ENCODE data around the gene EPN3. TPM values are rescaled to one million over a fixed set of nuclear protein-coding genes. Genes with fewer than 3 reads are reported as not detected.

The EPN3 gene
- total RNA-seq, 1 experiment from 2014 or later: 53.2 TPM

- peaks cover 12% of the 10 kb centered on the region for H3K27me3 ChIP-seq (replicated peaks; ENCODE audit: control insufficient read depth, insufficient read depth, low read length)
- ChIA-PET POLR2A (interaction anchor here (0.6 to 2.4 kb wide), 15 partner anchors 9 to 307 kb away, joined by 3 to 16 read pairs (median 5); partner anchors contain the start of genes LUC7L3 and TOB1), CTCF (interaction anchor here (0.5 to 6.4 kb wide), 26 partner anchors 7 to 385 kb away, joined by 3 to 103 read pairs (median 6); partner anchors contain the start of genes LRRC59, RSAD1 and SPATA20)
- Mint-ChIP-seq H3K27me3 (ENCODE audit: insufficient read depth, unreplicated experiment) (peaks cover 16% of the 10 kb centered on the region), H3K4me1 (ENCODE audit: low read depth, unreplicated experiment) (peaks cover 7% of the 10 kb centered on the region), H3K27ac (ENCODE audit: unreplicated experiment) (peak overlapping the region; percentile 52), H3K36me3 (ENCODE audit: insufficient read depth, unreplicated experiment) (peaks cover 27% of the 10 kb centered on the region), H3K9me3 (ENCODE audit: unreplicated experiment) (no peaks in the 10 kb centered on the region), H3K4me3 (ENCODE audit: unreplicated experiment) (peak overlapping the region; percentile 87)
- no peaks in the 10 kb centered on the region for H3K36me3 ChIP-seq (ENCODE audit: control insufficient read depth, insufficient read depth, low read length)
- intact Hi-C loops (cut with micrococcal nuclease; ENCODE audit: unreplicated experiment): loop anchor here (1.0 to 2.0 kb wide), 3 partner anchors 12 to 134 kb away; partner anchors contain the start of gene SPATA20
- peaks cover 16% of the 10 kb centered on the region for H3K4me1 ChIP-seq
- peak overlapping the region; percentile 41 for H3K4me3 ChIP-seq (ENCODE audit: low read depth, low read length)
- no peak for TF ChIP-seq CTCF (IDR thresholded peaks at IDR 0.05; ENCODE audit: insufficient read depth in 1 of 2, low read depth in 1 of 2, low read length in 1 of 2, severe bottlenecking in 1 of 2, unreplicated experiment in 1 of 2)
- no peaks in the 10 kb centered on the region for H3K9me3 ChIP-seq
- DNase-seq: peak; percentile 95 to 97
- BruUV-seq (replicated peaks): no TSS peak
These were observed 27.2 kb downstream of the EPN3 start for GRCh38 chr17:50559674-50560184.

GRCh38 chr17:50560185-50560824 lies 27.8 kb downstream of the EPN3 start, which contains the start of gene CACNA1G:
Gene CACNA1G (plus strand): TSS chr17:50560715. CDS start chr17:50561460, 745 bp downstream.
- no TSS peak for BruUV-seq (replicated peaks)
- peak within 1 kb of the TSS; percentile 52 for H3K27ac Mint-ChIP-seq (ENCODE audit: unreplicated experiment)
- peak; percentile 97 to 100 for DNase-seq
- intact Hi-C loops (cut with micrococcal nuclease; ENCODE audit: unreplicated experiment): loop anchor here (1.0 to 2.0 kb wide), 3 partner anchors 13 to 133 kb away; partner anchors contain the start of gene SPATA20
- Histone ChIP-seq H3K4me1 (peaks cover 16% of the 10 kb centered on the region), H3K9me3 (no peaks in the 10 kb centered on the region), H3K4me3 (ENCODE audit: low read depth, low read length) (peak within 1 kb of the TSS; percentile 41), H3K36me3 (ENCODE audit: control insufficient read depth, insufficient read depth, low read length) (no peaks in the 10 kb centered on the region), H3K27me3 (replicated peaks; ENCODE audit: control insufficient read depth, insufficient read depth, low read length) (peaks cover 12% of the 10 kb centered on the region)
- no peaks in the 10 kb centered on the region for H3K9me3 Mint-ChIP-seq (ENCODE audit: unreplicated experiment)
- ChIA-PET POLR2A (interaction anchor here (0.6 to 2.4 kb wide), 18 partner anchors 8 to 560 kb away, joined by 3 to 16 read pairs (median 4); partner anchors contain the start of genes LUC7L3 and TOB1), CTCF (interaction anchor here (0.5 to 6.4 kb wide), 28 partner anchors 8 to 391 kb away, joined by 3 to 103 read pairs (median 6); partner anchors contain the start of genes LRRC59, RSAD1 and SPATA20)
- no peak for TF ChIP-seq CTCF (IDR thresholded peaks at IDR 0.05; ENCODE audit: insufficient read depth in 1 of 2, low read depth in 1 of 2, low read length in 1 of 2, severe bottlenecking in 1 of 2, unreplicated experiment in 1 of 2)
- H3K4me3 Mint-ChIP-seq (ENCODE audit: unreplicated experiment): peak within 1 kb of the TSS; percentile 87
- peaks cover 16% of the 10 kb centered on the region for H3K27me3 Mint-ChIP-seq (ENCODE audit: insufficient read depth, unreplicated experiment)
- H3K36me3 Mint-ChIP-seq (ENCODE audit: insufficient read depth, unreplicated experiment): peaks cover 27% of the 10 kb centered on the region
- H3K4me1 Mint-ChIP-seq (ENCODE audit: low read depth, unreplicated experiment): peaks cover 7% of the 10 kb centered on the region

Measured in Caco-2 (cell line).